GM12875 (cell line): Measurements from ENCODE around the gene POGLUT2.

Experiments
- H3K4me3 ChIP-seq: one replicate; pipeline ENCODE4 v1.5.1; 2011; ENCODE audit warnings: low read depth, low read length, control low read depth
- CTCF ChIP-seq: IDR thresholded peaks from 2 replicates; pipeline ENCODE4 v1.5.1; 2011; ENCODE audit warnings: low read depth, mild to moderate bottlenecking, control low read depth, inconsistent platforms, low read length, moderate library complexity, borderline replicate concordance; ENCODE audit not compliant: insufficient read depth

Gene POGLUT2

DNA sequence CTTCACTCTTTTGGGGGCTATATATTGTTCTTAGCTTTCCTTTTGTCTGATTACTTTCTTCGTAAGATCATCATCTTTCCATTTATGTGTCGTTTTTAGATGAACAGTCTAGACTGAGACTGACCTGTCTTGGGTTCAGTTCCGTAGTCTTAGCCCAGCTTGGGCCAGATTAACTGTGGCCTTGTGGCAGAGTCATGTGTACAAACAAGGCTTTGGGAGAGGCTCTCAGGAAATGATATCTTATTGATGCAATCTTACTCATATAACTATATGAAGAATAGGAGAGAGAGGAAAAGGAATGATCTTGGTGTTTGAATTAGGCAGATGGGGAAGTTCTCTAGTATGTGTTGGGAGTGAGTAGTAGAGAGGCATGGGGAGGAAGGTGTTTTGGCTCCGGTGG, 40.2 kb upstream of the POGLUT2 start:
- TF ChIP-seq CTCF: no peak
- no peak overlapping the region for H3K4me3 ChIP-seq

- H3K4me3 ChIP-seq: no peak overlapping the region
- no peak for TF ChIP-seq CTCF
These were observed 39.5 kb upstream of the POGLUT2 start for GRCh38 chr13:102838273-102838672.

DNA sequence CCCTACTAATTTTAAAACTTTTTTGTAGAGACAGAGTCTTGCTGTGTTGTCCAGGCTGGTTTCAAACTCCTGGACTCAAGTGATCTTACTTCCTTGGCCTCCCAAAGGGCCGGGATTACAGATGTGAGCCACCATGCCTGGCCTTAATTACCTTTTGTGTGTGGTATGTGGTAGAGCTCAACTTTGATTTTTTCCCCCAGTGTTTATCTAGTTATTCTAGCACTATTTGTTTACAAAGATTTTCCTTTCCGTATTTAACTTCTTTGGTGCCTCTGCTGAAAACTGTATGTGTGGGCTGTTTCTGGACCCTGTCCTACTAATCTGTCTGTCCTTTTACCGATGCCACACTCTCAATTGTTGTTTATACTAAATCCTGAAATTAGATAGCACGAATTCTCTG, 37.7 kb upstream of the POGLUT2 start:
- no peak for TF ChIP-seq CTCF
- H3K4me3 ChIP-seq: no peak overlapping the region

DNA sequence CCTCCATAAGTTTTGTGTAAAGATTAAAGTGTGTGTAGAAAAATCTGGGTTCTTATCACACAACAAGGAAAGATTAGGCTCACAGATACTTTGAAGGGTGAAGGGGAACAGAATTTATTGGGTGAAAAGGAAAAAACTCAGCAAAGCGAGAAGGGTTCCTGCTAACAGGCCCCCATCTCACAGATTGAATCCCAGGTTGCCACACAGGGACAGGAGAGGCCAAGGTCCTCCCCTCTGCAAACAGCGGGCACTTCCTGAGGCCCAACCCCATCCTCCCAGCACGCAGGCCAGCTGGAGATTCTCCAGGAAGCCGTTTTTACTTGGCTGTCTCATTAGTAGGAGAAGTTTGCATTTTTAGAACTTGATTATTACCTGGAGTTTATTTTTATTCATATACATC, 31.9 kb upstream of the POGLUT2 start:
- H3K4me3 ChIP-seq: no peak overlapping the region

GRCh38 chr13:102825921-102826706, 27.3 kb upstream of the POGLUT2 start:
- TF ChIP-seq CTCF: no peak
- H3K4me3 ChIP-seq: no peak overlapping the region

More for the DNA sequence above, 31.9 kb upstream of the POGLUT2 start:
- TF ChIP-seq CTCF: no peak

GRCh38 chr13:102825400-102825799, 26.6 kb upstream of the POGLUT2 start:
- no peak overlapping the region for H3K4me3 ChIP-seq
- TF ChIP-seq CTCF: no peak

GRCh38 chr13:102817907-102818306, 19.1 kb upstream of the POGLUT2 start:
- TF ChIP-seq CTCF: no peak

More at GRCh38 chr13:102817907-102818306, 19.1 kb upstream of the POGLUT2 start:
- no peak overlapping the region for H3K4me3 ChIP-seq
